K562 (cell line): ENCODE results near the gene COG6. TPM values are rescaled to one million over a fixed set of nuclear protein-coding genes. Genes with fewer than 3 reads are reported as not detected.

Experiments used
- ATAC-seq: fragments of 200-7000 bp; cut with Tn5 transposase; 3 replicates; pipeline ENCODE4 v1.9.1; 2020; ENCODE audit warnings: moderate library complexity
- BruUV-seq: library from RNA; stranded (reverse); fragments of 400-500 nt; replicated peaks from 2 replicates; lab custom pipeline; 2021; lab: Mats Ljungman, UMichigan
- CTCF ChIA-PET: fragments of 300-600 bp; formaldehyde crosslinking; extraction: SDS; loops from one replicate; lab custom pipeline; 2021; ENCODE audit warnings: low intra/inter-chr PET ratio; lab: Yijun Ruan, JAX
- POLR2A ChIA-PET: fragments of 300-600, 350-650 bp; sonication (Branson Sonifier 250); formaldehyde crosslinking; extraction: SDS; loops from one replicate; lab custom pipeline; 2021; ENCODE audit warnings: antibody characterized with exemption, inconsistent platforms; lab: Yijun Ruan, JAX
- DNase-seq, 4 experiments: peaks; one replicate each; pipeline versions ENCODE4 v3.0.0 to v3.0.0-alpha.2; 2011 to 2018; ENCODE audit warnings: low spot score in 3 of 4, mixed read lengths in 3 of 4; ENCODE audit errors: extremely low read depth in 1 of 4
- FAIRE-seq: peaks from 2 replicates; lab custom pipeline; 2011; peaks lifted over from hg19 to GRCh38; lab: Jason Lieb, UNC
- H2AFZ ChIP-seq: 2 replicates; pipeline ENCODE4 v1.6.0; 2011; ENCODE audit warnings: low read depth, low read length, control low read depth, inconsistent platforms
- H3K27ac ChIP-seq: fragments of 200-600 bp; 3 replicates; pipeline ENCODE4 v1.8.0; 2011; ENCODE audit warnings: low read depth, mild to moderate bottlenecking, control low read depth, inconsistent platforms, low read length, moderate library complexity, mixed read lengths; ENCODE audit errors: extremely low read depth
- H3K27me3 ChIP-seq, 2 experiments: fragments of 300-600 bp in 1 of 2; 2 replicates in 1 of 2; 3 replicates in 1 of 2; pipeline versions ENCODE4 v1.6.0 to v1.8.0; 2011; ENCODE audit warnings: inconsistent platforms in 2 of 2, low read length in 2 of 2, mild to moderate bottlenecking in 1 of 2, mixed read lengths in 1 of 2, moderate library complexity in 1 of 2; ENCODE audit not compliant: control insufficient read depth in 2 of 2, insufficient read depth in 2 of 2
- H3K36me3 ChIP-seq: fragments of 300-600 bp; 3 replicates; pipeline ENCODE4 v1.8.0; 2011; ENCODE audit warnings: mild to moderate bottlenecking, low read length, inconsistent platforms; ENCODE audit not compliant: control insufficient read depth, insufficient read depth
- H3K4me1 ChIP-seq, 2 experiments: fragments of 200-600 bp in 1 of 2; replicated peaks in 1 of 2; 2 replicates in 1 of 2; 3 replicates in 1 of 2; pipeline versions ENCODE4 v1.5.1 to v1.8.0; 2011; ENCODE audit warnings: inconsistent platforms in 2 of 2, low read length in 2 of 2, mild to moderate bottlenecking in 1 of 2, mixed read lengths in 1 of 2, moderate library complexity in 1 of 2; ENCODE audit not compliant: control insufficient read depth in 2 of 2, insufficient read depth in 2 of 2
- H3K4me2 ChIP-seq: 2 replicates; pipeline ENCODE4 v1.6.1; 2011; ENCODE audit warnings: low read length, control low read depth, inconsistent platforms, mixed read lengths; ENCODE audit not compliant: insufficient read depth
- H3K4me3 ChIP-seq: fragments of 200-600 bp; sonication (generic), shearing (Covaris generic); 2 replicates; pipeline ENCODE4 v1.5.1; 2016; ENCODE audit warnings: control low read depth, inconsistent platforms
- H3K79me2 ChIP-seq: fragments of 200-600 bp; 3 replicates; pipeline ENCODE4 v1.8.0; 2011; ENCODE audit warnings: low read length, inconsistent platforms; ENCODE audit not compliant: control insufficient read depth, insufficient read depth
- H3K9ac ChIP-seq, 2 experiments: 2 replicates each; pipeline versions ENCODE4 v1.6.0 to v1.6.1; 2011; ENCODE audit warnings: low read depth in 2 of 2, low read length in 2 of 2, control low read depth in 1 of 2, inconsistent platforms in 1 of 2, mild to moderate bottlenecking in 1 of 2, mixed read lengths in 1 of 2; ENCODE audit not compliant: insufficient read depth in 1 of 2
- H3K9me1 ChIP-seq: one replicate; pipeline ENCODE4 v1.6.0; 2011; ENCODE audit warnings: inconsistent platforms, mild to moderate bottlenecking, low read length, moderate library complexity; ENCODE audit not compliant: control insufficient read depth, insufficient read depth
- H3K9me3 ChIP-seq: replicated peaks from 2 replicates; pipeline ENCODE4 v1.5.1; 2011; ENCODE audit warnings: low read depth, low read length, inconsistent platforms; ENCODE audit not compliant: control insufficient read depth, insufficient read depth
- H4K20me1 ChIP-seq: replicated peaks from 2 replicates; pipeline ENCODE4 v1.6.1; 2011; ENCODE audit warnings: low read length, inconsistent platforms, mixed read lengths; ENCODE audit not compliant: control insufficient read depth, insufficient read depth
- CBX2 ChIP-seq: fragments of 200-600 bp; sonication (generic); IDR thresholded peaks from one replicate; pipeline ENCODE4 v1.6.1; 2012; ENCODE audit warnings: mild to moderate bottlenecking, low read length, inconsistent platforms; ENCODE audit not compliant: insufficient read depth, poor library complexity, severe bottlenecking
- FOXK2 ChIP-seq, 2 experiments: fragments of 450-650 bp; IDR thresholded peaks in 1 of 2; conservative IDR thresholded peaks in 1 of 2; 2 replicates each; pipeline ENCODE4 v1.6.1; 2016; ENCODE audit warnings: low read depth in 2 of 2, mild to moderate bottlenecking in 1 of 2
- GTF2E2 ChIP-seq: fragments of 200-800 bp; sonication (Bioruptor generic); IDR thresholded peaks from 2 replicates; pipeline ENCODE4 v1.6.1; 2016; ENCODE audit warnings: missing genetic modification characterization, missing compliant biosample characterization
- HNRNPLL ChIP-seq: fragments of 200-400 bp; formaldehyde crosslinking; IDR thresholded peaks from 2 replicates; pipeline ENCODE4 v1.6.1; 2017; ENCODE audit warnings: low read length, low read depth, mild to moderate bottlenecking; ENCODE audit not compliant: poor library complexity, severe bottlenecking
- NEUROD1 ChIP-seq: fragments of 150-350 bp; IDR thresholded peaks from 2 replicates; pipeline ENCODE4 v1.6.1; 2014; ENCODE audit warnings: borderline replicate concordance, low read length, low read depth; ENCODE audit not compliant: partially characterized antibody
- POLR3G ChIP-seq: IDR thresholded peaks from 2 replicates; pipeline ENCODE4 v1.6.1; 2011; ENCODE audit not compliant: insufficient read length, insufficient replicate concordance; ENCODE audit errors: extremely low read depth
- PURB ChIP-seq: sonication (generic); formaldehyde crosslinking; IDR thresholded peaks from 2 replicates; pipeline ENCODE4 v1.9.0; 2021; ENCODE audit warnings: low read depth, mild to moderate bottlenecking, missing genetic modification reagents
- RAD51 ChIP-seq: fragments of 450-650 bp; IDR thresholded peaks from 2 replicates; pipeline ENCODE4 v1.7.1; 2016; ENCODE audit warnings: low read depth, mild to moderate bottlenecking, borderline replicate concordance
- RBBP5 ChIP-seq: fragments of 200-600 bp; sonication (generic); IDR thresholded peaks from 2 replicates; pipeline ENCODE4 v1.6.1; 2012; ENCODE audit warnings: borderline replicate concordance, mild to moderate bottlenecking, low read length, control low read depth, inconsistent platforms; ENCODE audit not compliant: insufficient read depth, poor library complexity, severe bottlenecking
- SMAD3 ChIP-seq: fragments of 450-650 bp; formaldehyde crosslinking; conservative IDR thresholded peaks from 2 replicates; pipeline ENCODE4 v1.4.0; 2020; ENCODE audit warnings: mild to moderate bottlenecking
- SRSF7 ChIP-seq: fragments of 200-400 bp; formaldehyde crosslinking; optimal IDR thresholded peaks from 2 replicates; pipeline ENCODE3; 2017; ENCODE audit warnings: mild to moderate bottlenecking, low read depth, low read length
- ZNF24 ChIP-seq: fragments of 450-650 bp; IDR thresholded peaks from 2 replicates; pipeline ENCODE4 v1.6.1; 2016
- ZNF766 ChIP-seq: fragments of 200-800 bp; sonication (Bioruptor generic); conservative IDR thresholded peaks from 2 replicates; pipeline ENCODE4 v1.6.1; 2016; ENCODE audit warnings: missing genetic modification characterization, missing compliant biosample characterization
- WGBS: fragments of 100-300 bp; shearing (Covaris generic); methylation state at CpG from one replicate; pipeline ENCODE4 v1.1.6; 2016; ENCODE audit warnings: low coverage, mixed read lengths; ENCODE audit not compliant: insufficient coverage; ENCODE audit errors: missing lambda C conversion rate; 5-methylcytosine and 5-hydroxymethylcytosine counted together
- in situ Hi-C: fragments of 300-500 bp; cut with MboI; formaldehyde crosslinking; loops from 4 replicates; pipeline ENCODE4 v1.15.0; 2018; ENCODE audit warnings: inconsistent platforms, mixed read lengths
- intact Hi-C: fragments of 100-400 bp; cut with micrococcal nuclease; formaldehyde crosslinking; loops from 2 replicates; pipeline ENCODE4 v1.14.2; 2022
- polyA plus RNA-seq, 8 experiments: library from polyadenylated mRNA; depleted of rRNA in 4 of 8; stranded (reverse) in 5 of 8; unstranded in 3 of 8; fragments of >200 nt; fragmentation: Nextera tagmentation in 2 of 8; fragmentation: Illumina TruSeq in 1 of 8; extraction: Ambion mirVana in 2 of 8; extraction: Trizol in 1 of 8; gene quantifications; 2 replicates each; pipeline versions ENCODE4 v1.2.1 to v1.2.3, GENCODE V29; 2011 to 2014; ENCODE audit warnings: inconsistent platforms in 1 of 8, missing spikeins in 1 of 8
- total RNA-seq, 7 experiments: library from RNA; depleted of rRNA in 6 of 7; stranded (reverse); fragments of >200 nt in 6 of 7; fragmentation: Illumina TruSeq in 2 of 7; extraction: Trizol in 2 of 7; gene quantifications; 2 replicates each; pipeline versions ENCODE4 v1.2.1 to v1.2.3, GENCODE V29; 2011 to 2021; ENCODE audit warnings: low replicate concordance in 1 of 7
- TF ChIP-seq, protein P1 (sequence below): IDR thresholded peaks from 2 replicates; pipeline ENCODE4 v1.6.1; 2011; ENCODE audit warnings: borderline replicate concordance, low read depth, mild to moderate bottlenecking, moderate library complexity, low read length; ENCODE audit not compliant: insufficient read depth, poor library complexity, severe bottlenecking
- TF ChIP-seq, protein P2 (sequence below): fragments of 450-650 bp; IDR thresholded peaks from 2 replicates; pipeline ENCODE4 v1.6.1; 2018; ENCODE audit warnings: mild to moderate bottlenecking, low read depth; ENCODE audit not compliant: partially characterized antibody
- TF ChIP-seq, protein P3 (sequence below): fragments of 250-450 bp; sonication (Bioruptor Pico); IDR thresholded peaks from 2 replicates; pipeline ENCODE4 v1.8.0; 2022; ENCODE audit warnings: inconsistent platforms, mild to moderate bottlenecking, moderate library complexity, borderline replicate concordance

COG6 gene
- total and polyA plus RNA-seq, 9 of the 15 experiments (the other 6 are each of a cell fraction or from before 2014, with no cell fraction given), result 2.6 to 20.9 (median 9.6) TPM

DNA sequence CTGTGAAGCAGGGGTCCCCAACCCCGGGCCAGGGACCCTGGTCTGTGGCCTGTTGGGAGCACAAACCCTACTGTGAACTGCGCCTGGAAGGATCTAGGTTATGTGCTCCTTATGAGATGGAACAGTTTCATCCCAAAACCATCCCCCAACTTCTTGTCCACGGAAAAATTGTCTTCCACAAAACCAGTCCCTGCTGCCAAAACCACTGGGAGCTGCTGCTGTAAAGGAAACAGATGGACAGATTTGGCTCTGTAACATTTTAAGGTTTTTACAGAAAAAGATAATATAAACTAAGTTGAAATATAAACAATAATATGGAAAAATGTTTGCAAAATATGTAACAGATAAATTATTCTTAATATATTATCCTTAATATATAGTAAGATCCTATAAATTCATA lies 73.7 kb downstream of the COG6 start:
- H4K20me1 ChIP-seq, result no peaks in the 10 kb centered on the region

GRCh38 chr13:39734952-39735351 lies 79.5 kb downstream of the COG6 start:
- Histone ChIP-seq H3K4me3 (no peak overlapping the region), H4K20me1 (no peaks in the 10 kb centered on the region), H3K27me3 (no peaks in the 10 kb centered on the region), H3K36me3 (no peaks in the 10 kb centered on the region), H2AFZ (no peak overlapping the region), H3K9me3 (no peaks in the 10 kb centered on the region), H3K4me1 (no peaks in the 10 kb centered on the region), H3K9ac (no peak overlapping the region), H3K27ac (no peak overlapping the region), H3K4me2 (no peak overlapping the region), H3K9me1 (no peaks in the 10 kb centered on the region), H3K79me2 (no peaks in the 10 kb centered on the region)
- POLR2A ChIA-PET, result no interaction called here
- CTCF ChIA-PET, result no interaction called here
- no peak for ATAC-seq
- no peak for DNase-seq
- no TSS peak for BruUV-seq
- in situ Hi-C loops, result no loop called here
- intact Hi-C loops, result no loop called here
- FAIRE-seq, result no peak
- no peak for TF ChIP-seq ZNF766 (CRISPR knock-in tag)
- no peak for TF ChIP-seq ZNF24
- TF ChIP-seq SRSF7, result no peak
- TF ChIP-seq, protein P1, sequence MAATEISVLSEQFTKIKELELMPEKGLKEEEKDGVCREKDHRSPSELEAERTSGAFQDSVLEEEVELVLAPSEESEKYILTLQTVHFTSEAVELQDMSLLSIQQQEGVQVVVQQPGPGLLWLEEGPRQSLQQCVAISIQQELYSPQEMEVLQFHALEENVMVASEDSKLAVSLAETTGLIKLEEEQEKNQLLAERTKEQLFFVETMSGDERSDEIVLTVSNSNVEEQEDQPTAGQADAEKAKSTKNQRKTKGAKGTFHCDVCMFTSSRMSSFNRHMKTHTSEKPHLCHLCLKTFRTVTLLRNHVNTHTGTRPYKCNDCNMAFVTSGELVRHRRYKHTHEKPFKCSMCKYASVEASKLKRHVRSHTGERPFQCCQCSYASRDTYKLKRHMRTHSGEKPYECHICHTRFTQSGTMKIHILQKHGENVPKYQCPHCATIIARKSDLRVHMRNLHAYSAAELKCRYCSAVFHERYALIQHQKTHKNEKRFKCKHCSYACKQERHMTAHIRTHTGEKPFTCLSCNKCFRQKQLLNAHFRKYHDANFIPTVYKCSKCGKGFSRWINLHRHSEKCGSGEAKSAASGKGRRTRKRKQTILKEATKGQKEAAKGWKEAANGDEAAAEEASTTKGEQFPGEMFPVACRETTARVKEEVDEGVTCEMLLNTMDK, result no peak
- TF ChIP-seq, protein P2, sequence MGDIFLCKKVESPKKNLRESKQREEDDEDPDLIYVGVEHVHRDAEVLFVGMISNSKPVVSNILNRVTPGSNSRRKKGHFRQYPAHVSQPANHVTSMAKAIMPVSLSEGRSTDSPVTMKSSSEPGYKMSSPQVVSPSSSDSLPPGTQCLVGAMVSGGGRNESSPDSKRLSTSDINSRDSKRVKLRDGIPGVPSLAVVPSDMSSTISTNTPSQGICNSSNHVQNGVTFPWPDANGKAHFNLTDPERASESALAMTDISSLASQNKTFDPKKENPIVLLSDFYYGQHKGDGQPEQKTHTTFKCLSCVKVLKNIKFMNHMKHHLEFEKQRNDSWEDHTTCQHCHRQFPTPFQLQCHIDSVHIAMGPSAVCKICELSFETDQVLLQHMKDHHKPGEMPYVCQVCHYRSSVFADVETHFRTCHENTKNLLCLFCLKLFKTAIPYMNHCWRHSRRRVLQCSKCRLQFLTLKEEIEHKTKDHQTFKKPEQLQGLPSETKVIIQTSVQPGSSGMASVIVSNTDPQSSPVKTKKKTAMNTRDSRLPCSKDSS, result no peak
- no peak for TF ChIP-seq NEUROD1
- TF ChIP-seq RAD51, result no peak

More for the DNA sequence above, 73.7 kb downstream of the COG6 start:
- DNase-seq (no peak), FAIRE-seq (no peak)
- no peaks in the 10 kb centered on the region for H3K36me3 ChIP-seq
- no peaks in the 10 kb centered on the region for H3K4me1 ChIP-seq
- intact Hi-C loops, result no loop called here
- H3K9me3 ChIP-seq, result no peaks in the 10 kb centered on the region
- H2AFZ ChIP-seq, result no peak overlapping the region
- H3K4me2 ChIP-seq, result no peak overlapping the region
- H3K4me3 ChIP-seq, result no peak overlapping the region
- no peaks in the 10 kb centered on the region for H3K27me3 ChIP-seq
- 64% methylated on average over 3 of the region's 3 CpGs for WGBS
- no peaks in the 10 kb centered on the region for H3K79me2 ChIP-seq
- CTCF ChIA-PET, result no interaction called here
- H3K9ac ChIP-seq, result no peak overlapping the region
- no peak overlapping the region for H3K27ac ChIP-seq
- TF ChIP-seq CBX2, result no peak
- TF ChIP-seq, protein P3, sequence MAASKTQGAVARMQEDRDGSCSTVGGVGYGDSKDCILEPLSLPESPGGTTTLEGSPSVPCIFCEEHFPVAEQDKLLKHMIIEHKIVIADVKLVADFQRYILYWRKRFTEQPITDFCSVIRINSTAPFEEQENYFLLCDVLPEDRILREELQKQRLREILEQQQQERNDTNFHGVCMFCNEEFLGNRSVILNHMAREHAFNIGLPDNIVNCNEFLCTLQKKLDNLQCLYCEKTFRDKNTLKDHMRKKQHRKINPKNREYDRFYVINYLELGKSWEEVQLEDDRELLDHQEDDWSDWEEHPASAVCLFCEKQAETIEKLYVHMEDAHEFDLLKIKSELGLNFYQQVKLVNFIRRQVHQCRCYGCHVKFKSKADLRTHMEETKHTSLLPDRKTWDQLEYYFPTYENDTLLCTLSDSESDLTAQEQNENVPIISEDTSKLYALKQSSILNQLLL (CRISPR knock-in tag), result no peak
- TF ChIP-seq SMAD3 (CRISPR knock-in tag), result no peak
- no peak for TF ChIP-seq PURB (CRISPR knock-in tag)
- no peak for TF ChIP-seq GTF2E2 (tag)
- TF ChIP-seq RBBP5, result no peak
- no peak for TF ChIP-seq HNRNPLL
- TF ChIP-seq POLR3G, result no peak
- TF ChIP-seq FOXK2 (conservative IDR thresholded peaks at IDR 0.05 in 1 of 2, IDR thresholded peaks at IDR 0.05 in 1 of 2; ENCODE audit: low read depth in 2 of 2), result no peak
- TF ChIP-seq, all 486 proteins: peak for 0
- in situ Hi-C loops, result no loop called here
- ATAC-seq, result no peak
- POLR2A ChIA-PET, result no interaction called here
- no TSS peak for BruUV-seq
- no peaks in the 10 kb centered on the region for H3K9me1 ChIP-seq
